C4-2B (cell line): ENCODE measurements around the gene MYO9B.
"Not testable (repeated sequence)": the region's sequence is repeated elsewhere in the genome, so short reads cannot be mapped to it uniquely, and the experiment has no call there.

Source experiments
- H3K27ac ChIP-seq: fragments of 450-650 bp; 2 replicates; pipeline ENCODE4 v1.5.1; 2017
- CTCF ChIP-seq: fragments of 450-650 bp; conservative IDR thresholded peaks from 2 replicates; pipeline ENCODE4 v1.5.1; 2017; ENCODE audit warnings: mild to moderate bottlenecking
- ZFX ChIP-seq: fragments of 450-650 bp; IDR thresholded peaks from 2 replicates; pipeline ENCODE4 v1.6.1; 2017

The MYO9B gene

GRCh38 chr19:17091758-17092333 lies 16.3 kb downstream of the MYO9B start:
- TF ChIP-seq CTCF: no peak
- H3K27ac ChIP-seq: no peak overlapping the region

- TF ChIP-seq CTCF (no peak), ZFX (no peak)
- H3K27ac ChIP-seq: no peak overlapping the region
These were observed 17.1 kb downstream of the MYO9B start for GRCh38 chr19:17092696-17093095.

- not testable (repeated sequence) for H3K27ac ChIP-seq
These were observed 19.1 kb downstream of the MYO9B start for GRCh38 chr19:17094694-17095093.

GRCh38 chr19:17095141-17095919 lies 19.8 kb downstream of the MYO9B start:
- H3K27ac ChIP-seq: no peak overlapping the region
- TF ChIP-seq CTCF (no peak), ZFX (no peak)

GRCh38 chr19:17097593-17098126 lies 22.1 kb downstream of the MYO9B start:
- TF ChIP-seq ZFX (no peak), CTCF (no peak)
- H3K27ac ChIP-seq: peak overlapping the region; percentile 38

GRCh38 chr19:17098326-17098725 lies 22.7 kb downstream of the MYO9B start:
- TF ChIP-seq CTCF (no peak), ZFX (no peak)
- H3K27ac ChIP-seq: peak overlapping the region; percentile 38

GRCh38 chr19:17101686-17102628 lies 26.4 kb downstream of the MYO9B start:
- H3K27ac ChIP-seq: no peak overlapping the region
- no peak for TF ChIP-seq ZFX
- no peak for TF ChIP-seq CTCF
